Thymus (tissue), 11 donors: ENCODE data around the gene PYROXD2. TPM values are rescaled to one million over a fixed set of nuclear protein-coding genes. Genes with fewer than 3 reads are reported as not detected.
"Not testable (repeated sequence)": the region's sequence is repeated elsewhere in the genome, so short reads cannot be mapped to it uniquely, and the experiment has no call there.

Experiments used
- DNase-seq, 9 donors: peaks; one replicate each; pipeline ENCODE4 v3.0.0-alpha.2; 2013; ENCODE audit warnings: low spot score in 9 of 9, low read depth in 6 of 9, missing footprints in 1 of 9
- H3K27ac ChIP-seq, 2 donors: one replicate each; pipeline ENCODE4 v1.5.1; 2013; ENCODE audit warnings: control low read depth in 1 of 2, low read depth in 1 of 2, low read length in 1 of 2, mild to moderate bottlenecking in 1 of 2, moderate library complexity in 1 of 2
- H3K27me3 ChIP-seq, 2 donors: one replicate each; pipeline ENCODE4 v1.5.1; 2013; ENCODE audit warnings: low read length in 1 of 2; ENCODE audit not compliant: control insufficient read depth in 2 of 2, insufficient read depth in 1 of 2
- H3K36me3 ChIP-seq, 2 donors: one replicate each; pipeline ENCODE4 v1.5.1; 2013; ENCODE audit warnings: low read length in 1 of 2, mild to moderate bottlenecking in 1 of 2, moderate library complexity in 1 of 2; ENCODE audit not compliant: control insufficient read depth in 2 of 2, insufficient read depth in 2 of 2
- H3K4me1 ChIP-seq, 2 donors: one replicate each; pipeline ENCODE4 v1.5.1; 2013; ENCODE audit warnings: low read length in 2 of 2; ENCODE audit not compliant: control insufficient read depth in 2 of 2, insufficient read depth in 2 of 2
- H3K4me3 ChIP-seq, 2 donors: one replicate each; pipeline ENCODE4 v1.5.1; 2013; ENCODE audit warnings: low read length in 2 of 2, control low read depth in 1 of 2, mild to moderate bottlenecking in 1 of 2
- H3K9me3 ChIP-seq, 2 donors: one replicate each; pipeline ENCODE4 v1.5.1; 2013; ENCODE audit warnings: low read length in 1 of 2, mild to moderate bottlenecking in 1 of 2; ENCODE audit not compliant: control insufficient read depth in 2 of 2, insufficient read depth in 1 of 2
- WGBS: extraction: QIAGEN DNeasy Blood & Tissue Kit; methylation state at CpG from one replicate; pipeline ENCODE4 v1.1.7; 2013; 5-methylcytosine and 5-hydroxymethylcytosine counted together
- polyA plus RNA-seq: library from polyadenylated mRNA; stranded (reverse); fragments of 200-250 nt; gene quantifications from one replicate; pipeline ENCODE4 v1.2.3, GENCODE V29; 2013
- total RNA-seq: library from RNA; stranded (reverse); fragments of 120-200 nt; gene quantifications from one replicate; pipeline ENCODE4 v1.2.4, GENCODE V29; 2013
- donor health status: healthy.

The PYROXD2 gene
- total and polyA plus RNA-seq, 2 donors, result 2.0 to 17.8 TPM

DNA sequence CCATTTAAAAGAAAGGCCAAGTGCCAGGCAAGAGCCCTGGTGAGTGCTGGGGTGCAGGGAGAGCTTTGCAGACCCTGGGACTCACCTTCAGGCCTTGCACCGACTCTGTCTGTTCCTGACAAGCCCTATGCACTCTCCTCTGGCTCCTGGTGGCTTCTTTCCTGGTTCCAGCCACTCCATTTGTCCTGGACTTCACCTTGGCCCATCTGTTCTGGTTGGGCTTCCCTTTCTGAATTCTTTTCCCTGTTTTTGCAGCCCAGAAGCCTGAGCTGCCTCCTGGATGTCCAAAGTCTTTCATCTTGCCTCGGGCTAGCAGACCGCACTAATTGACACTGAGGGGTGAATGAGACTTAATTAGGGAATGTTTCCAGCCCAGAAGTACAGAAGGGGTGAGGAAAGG lies 60.5 kb downstream of the PYROXD2 start:
- H3K27me3 ChIP-seq, result peaks cover 0 to 23% of the 10 kb centered on the region in 2 donors

DNA sequence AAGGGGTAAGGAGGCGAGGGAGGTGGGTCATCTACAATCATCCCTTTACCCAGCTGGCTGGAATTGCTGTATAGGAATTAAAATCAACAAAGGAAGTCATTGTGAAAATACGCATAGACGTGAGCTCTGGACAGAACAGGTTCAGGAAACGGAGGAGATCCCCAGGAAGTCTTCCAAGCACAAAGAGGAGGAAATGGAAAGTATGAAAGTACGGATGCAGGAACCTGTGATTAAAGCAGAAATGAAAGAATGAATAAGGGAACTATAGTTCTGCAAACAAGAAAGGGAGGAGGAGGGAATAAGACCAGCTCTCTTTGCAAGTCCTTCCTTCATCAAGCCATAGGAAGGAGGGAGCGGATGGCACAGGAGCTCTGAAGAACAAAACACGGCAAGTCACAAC lies 61.8 kb downstream of the PYROXD2 start:
- 54% methylated on average over 7 of the region's 7 CpGs for WGBS
- no peaks in the 10 kb centered on the region for H3K36me3 ChIP-seq
- no peaks in the 10 kb centered on the region for H3K9me3 ChIP-seq
- DNase-seq, result no peak
- no peak overlapping the region for H3K27ac ChIP-seq
- H3K27me3 ChIP-seq, result peaks cover 0 to 29% of the 10 kb centered on the region in 2 donors
- no peak overlapping the region for H3K4me3 ChIP-seq
- H3K4me1 ChIP-seq, result no peaks in the 10 kb centered on the region

More for the DNA sequence above, 60.5 kb downstream of the PYROXD2 start:
- Histone ChIP-seq H3K4me1 (no peaks in the 10 kb centered on the region), H3K4me3 (no peak overlapping the region), H3K27ac (no peak overlapping the region), H3K36me3 (no peaks in the 10 kb centered on the region), H3K9me3 (no peaks in the 10 kb centered on the region)
- no peak for DNase-seq
- WGBS, result 77% methylated on average over 3 of the region's 3 CpGs

DNA sequence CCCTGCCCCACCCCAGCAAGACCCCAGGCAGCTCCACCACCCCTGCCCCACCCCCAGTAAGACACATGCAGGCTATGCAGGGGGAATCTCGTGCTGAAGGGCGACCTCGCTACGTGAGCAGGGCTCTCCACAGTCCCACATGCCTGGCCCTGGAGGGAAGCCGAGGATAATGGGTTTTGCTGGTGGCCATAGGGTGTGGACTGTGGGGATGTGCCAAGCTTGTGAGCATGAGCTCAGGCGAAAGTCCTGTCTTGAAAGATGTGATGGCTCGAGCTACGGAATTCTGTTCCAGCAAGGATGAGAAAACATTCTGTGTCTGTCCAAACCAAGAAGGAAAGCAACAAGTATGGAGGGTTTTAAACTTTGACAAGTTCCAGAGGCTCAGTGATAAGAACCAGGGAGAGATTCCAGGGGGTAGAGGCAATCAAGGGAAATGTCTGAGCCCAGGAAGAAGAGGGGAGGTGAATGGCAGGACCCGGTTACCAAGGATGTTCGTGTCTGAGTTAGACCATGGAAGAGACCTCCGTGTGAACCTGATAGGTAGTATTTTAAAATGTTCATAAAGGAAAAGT lies 63.1 kb downstream of the PYROXD2 start:
- Histone ChIP-seq H3K27ac (no peak overlapping the region), H3K4me3 (no peak overlapping the region), H3K27me3 (peaks cover 0 to 27% of the 10 kb centered on the region in 2 donors), H3K4me1 (no peaks in the 10 kb centered on the region), H3K9me3 (peaks cover 0 to 2% of the 10 kb centered on the region in 2 donors), H3K36me3 (no peaks in the 10 kb centered on the region)
- 89% methylated on average over 11 of the region's 11 CpGs for WGBS
- no peak for DNase-seq

DNA sequence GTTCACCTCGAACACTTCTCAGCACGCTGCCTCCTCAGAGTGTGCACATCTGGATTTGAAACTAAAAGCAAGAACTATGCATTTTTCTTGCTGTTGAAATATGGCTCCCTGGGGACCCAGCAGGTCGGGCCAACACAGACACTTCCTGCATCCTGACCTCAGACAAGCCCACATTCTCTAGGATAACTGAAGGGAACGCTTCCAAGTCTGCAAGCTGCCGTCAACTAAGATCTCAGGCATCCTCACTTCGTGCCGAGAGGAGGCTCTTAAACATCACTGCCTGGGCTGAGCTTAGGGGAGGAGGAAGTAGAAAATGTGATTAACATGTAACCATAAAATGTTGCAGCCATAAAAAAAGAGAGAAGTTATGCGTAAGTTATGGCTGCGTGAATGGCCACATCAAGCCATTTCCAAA lies 65.5 kb downstream of the PYROXD2 start:
- H3K27me3 ChIP-seq, result peaks cover 0 to 23% of the 10 kb centered on the region in 2 donors
- no peaks in the 10 kb centered on the region for H3K36me3 ChIP-seq
- no peak overlapping the region for H3K27ac ChIP-seq
- H3K9me3 ChIP-seq, result peaks cover 0 to 3% of the 10 kb centered on the region in 2 donors
- 10% methylated on average over 9 of the region's 9 CpGs for WGBS
- DNase-seq, result peak in 1 of 9 donors; percentile 2
- H3K4me3 ChIP-seq, result no peak overlapping the region
- H3K4me1 ChIP-seq, result no peaks in the 10 kb centered on the region

DNA sequence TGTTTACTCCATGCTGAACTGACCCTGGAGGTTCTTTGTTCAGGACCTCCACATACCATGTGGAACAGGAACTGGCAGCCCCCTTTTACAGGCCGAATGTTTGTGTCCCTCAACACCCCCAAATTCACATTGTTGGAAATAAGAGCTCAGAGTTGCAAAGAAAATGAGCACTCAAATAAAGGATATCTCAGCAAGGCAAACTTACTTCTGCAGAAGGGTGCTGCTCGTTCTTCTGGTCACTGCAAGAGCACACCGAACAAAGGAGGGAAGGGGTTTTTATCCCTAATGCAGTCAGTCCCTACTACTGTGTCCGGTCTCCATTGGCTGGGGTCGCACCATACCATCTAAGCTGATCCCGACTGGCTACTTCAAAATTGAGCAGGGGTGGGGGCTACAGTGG lies 68.1 kb downstream of the PYROXD2 start:
- Histone ChIP-seq H3K27ac (no peak overlapping the region), H3K27me3 (peaks cover 0 to 11% of the 10 kb centered on the region in 2 donors), H3K36me3 (no peaks in the 10 kb centered on the region), H3K4me1 (no peaks in the 10 kb centered on the region), H3K9me3 (peaks cover 0 to 3% of the 10 kb centered on the region in 2 donors), H3K4me3 (no peak overlapping the region)
- no peak for DNase-seq
- WGBS, result 78% methylated on average over 6 of the region's 6 CpGs

DNA sequence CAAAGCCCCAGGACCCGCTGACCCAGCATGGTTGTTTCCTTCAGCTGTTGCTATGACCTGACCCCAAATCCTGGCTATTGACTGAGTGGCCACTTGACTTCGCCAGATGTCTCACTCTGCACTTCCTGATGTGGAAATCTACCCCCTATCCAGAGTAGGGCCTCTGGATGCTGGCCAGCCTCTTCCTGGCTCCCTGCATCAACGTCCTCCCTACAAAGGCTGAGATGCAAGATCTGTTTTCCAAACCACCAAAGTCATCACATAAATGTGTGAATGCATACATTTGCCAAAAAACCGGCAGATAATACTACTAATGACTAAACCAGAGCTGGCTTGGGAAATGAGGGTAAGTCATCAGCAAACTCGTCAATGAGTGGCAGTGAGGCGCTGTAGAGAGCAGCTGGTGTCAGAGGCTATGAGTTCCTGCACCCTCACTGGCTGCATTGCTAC lies 70.4 kb downstream of the PYROXD2 start:
- DNase-seq, result no peak
- peaks cover 0 to 10% of the 10 kb centered on the region in 2 donors for H3K27me3 ChIP-seq
- no peak overlapping the region for H3K4me3 ChIP-seq
- H3K9me3 ChIP-seq, result peaks cover 0 to 3% of the 10 kb centered on the region in 2 donors
- 78% methylated on average over 6 of the region's 6 CpGs for WGBS
- no peaks in the 10 kb centered on the region for H3K36me3 ChIP-seq
- H3K4me1 ChIP-seq, result no peaks in the 10 kb centered on the region
- no peak overlapping the region for H3K27ac ChIP-seq

DNA sequence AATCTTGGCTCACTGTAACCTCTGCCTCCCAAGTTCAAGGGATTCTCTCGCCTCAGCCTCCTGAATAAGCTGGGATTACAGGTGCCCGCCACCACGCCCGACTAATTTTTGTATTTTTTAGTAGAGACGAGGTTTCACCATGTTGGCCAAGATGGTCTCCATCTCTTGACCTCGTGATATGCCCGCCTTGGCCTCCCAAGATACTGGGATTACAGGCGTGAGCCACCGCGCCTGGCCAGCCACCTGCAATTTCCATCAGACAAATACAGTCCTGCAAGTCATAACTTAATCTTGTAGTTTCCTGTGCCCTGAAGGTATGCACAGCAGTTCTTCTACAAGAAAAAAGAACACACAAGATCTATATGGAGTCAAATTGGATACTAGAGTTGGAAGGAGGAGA lies 73.3 kb downstream of the PYROXD2 start:
- H3K9me3 ChIP-seq, H3K36me3 ChIP-seq, H3K4me1 ChIP-seq, H3K27me3 ChIP-seq, DNase-seq, H3K4me3 ChIP-seq, H3K27ac ChIP-seq: not testable (repeated sequence)
- 96% methylated on average over 10 of the region's 10 CpGs for WGBS

DNA sequence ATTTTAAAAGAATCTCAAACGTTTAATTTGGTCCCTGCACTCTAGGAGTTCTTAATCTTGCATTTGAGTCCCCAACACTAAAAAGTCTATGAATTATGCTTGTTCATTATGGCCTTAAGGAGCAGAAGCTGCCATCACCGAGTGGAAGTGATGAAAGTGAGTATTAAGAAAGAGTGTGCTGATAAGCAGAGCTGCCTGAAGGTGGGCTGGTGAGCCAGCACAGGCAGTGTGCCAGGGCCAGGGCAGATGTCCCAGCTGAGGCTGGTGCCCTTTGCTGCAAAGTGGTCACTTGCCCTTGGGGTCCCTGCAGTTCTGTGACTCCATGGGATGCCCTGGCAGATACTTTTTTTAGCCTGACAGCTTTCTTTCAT lies 74.1 kb downstream of the PYROXD2 start:
- no peak for DNase-seq
- WGBS, result 46% methylated on average over 2 of the region's 2 CpGs
- Histone ChIP-seq H3K36me3 (no peaks in the 10 kb centered on the region), H3K4me3 (no peak overlapping the region), H3K27me3 (peaks cover 0 to 8% of the 10 kb centered on the region in 2 donors), H3K27ac (no peak overlapping the region), H3K4me1 (no peaks in the 10 kb centered on the region), H3K9me3 (no peaks in the 10 kb centered on the region)

DNA sequence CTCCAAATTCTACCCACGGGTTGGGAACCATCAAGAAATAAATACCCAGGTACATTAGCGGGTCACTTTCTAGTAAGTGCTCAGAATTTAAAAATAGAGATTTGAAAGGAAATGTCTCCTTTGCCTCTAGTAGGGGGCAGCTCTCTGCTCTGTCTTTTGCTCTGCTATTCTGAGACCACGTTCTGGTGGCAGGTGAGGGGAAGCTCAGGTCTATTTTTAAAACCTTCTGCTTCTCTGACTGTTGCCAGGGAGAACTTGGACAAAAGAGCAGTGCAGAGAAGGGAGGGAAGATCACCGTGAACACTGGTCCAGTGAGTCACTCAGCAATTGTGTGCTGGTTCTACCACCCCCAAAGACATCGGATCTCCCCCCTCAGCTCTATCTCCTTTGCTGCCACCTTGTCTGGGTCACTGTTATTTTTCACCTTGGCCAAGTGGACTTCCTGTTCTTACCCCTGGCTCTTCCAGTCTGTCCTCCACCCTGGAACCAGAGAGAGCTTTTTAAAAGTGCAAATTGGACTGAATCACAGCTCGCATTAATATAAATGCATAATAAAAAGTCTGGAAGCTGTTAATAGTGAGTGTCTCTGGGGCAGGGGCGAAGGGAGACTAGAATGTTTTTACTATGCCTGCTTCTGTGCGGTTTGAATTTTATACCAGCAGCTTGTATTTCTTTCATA lies 74.6 kb downstream of the PYROXD2 start:
- Histone ChIP-seq H3K27ac (no peak overlapping the region), H3K9me3 (no peaks in the 10 kb centered on the region), H3K4me3 (no peak overlapping the region), H3K36me3 (no peaks in the 10 kb centered on the region), H3K27me3 (peaks cover 0 to 9% of the 10 kb centered on the region in 2 donors), H3K4me1 (no peaks in the 10 kb centered on the region)
- 64% methylated on average over 8 of the region's 8 CpGs for WGBS
- DNase-seq, result no peak
